Activated T-cell treated with anti-CD3 and anti-CD28 coated beads, Interleukin-2, amount 50 U/mL, for 24 hours (primary cell): ENCODE data around the gene G0S2.

Source experiments
- DNase-seq: peaks from one replicate; pipeline ENCODE4 v3.0.0-alpha.2; 2020
- H3K27ac Mint-ChIP-seq: 2 replicates; pipeline ENCODE4 v1.8.0; 2020; ENCODE audit warnings: mild to moderate bottlenecking, mixed read lengths
- H3K27me3 Mint-ChIP-seq: 2 replicates; pipeline ENCODE4 v1.8.0; 2020; ENCODE audit warnings: mixed read lengths
- H3K36me3 Mint-ChIP-seq: 2 replicates; pipeline ENCODE4 v1.8.0; 2020; ENCODE audit warnings: low read depth, mixed read lengths
- H3K4me1 Mint-ChIP-seq: 2 replicates; pipeline ENCODE4 v1.8.0; 2020; ENCODE audit warnings: low read depth, mixed read lengths
- H3K4me3 Mint-ChIP-seq: 2 replicates; pipeline ENCODE4 v1.8.0; 2020; ENCODE audit warnings: mild to moderate bottlenecking, moderate library complexity, mixed read lengths
- H3K9me3 Mint-ChIP-seq: 2 replicates; pipeline ENCODE4 v1.8.0; 2020; ENCODE audit warnings: mixed read lengths

Gene G0S2

GRCh38 chr1:209708297-209708696, 33.1 kb downstream of the G0S2 start:
- peaks cover 63% of the 10 kb centered on the region for H3K4me1 Mint-ChIP-seq

GRCh38 chr1:209710093-209710492, 34.9 kb downstream of the G0S2 start:
- Mint-ChIP-seq H3K27me3 (no peaks in the 10 kb centered on the region), H3K36me3 (no peaks in the 10 kb centered on the region), H3K9me3 (no peaks in the 10 kb centered on the region), H3K4me1 (peaks cover 54% of the 10 kb centered on the region), H3K27ac (peak overlapping the region; percentile 84), H3K4me3 (peak overlapping the region; percentile 40)
- no peak for DNase-seq

More at GRCh38 chr1:209708297-209708696, 33.1 kb downstream of the G0S2 start:
- Mint-ChIP-seq H3K27me3 (no peaks in the 10 kb centered on the region), H3K4me3 (no peak overlapping the region), H3K9me3 (no peaks in the 10 kb centered on the region), H3K36me3 (no peaks in the 10 kb centered on the region), H3K27ac (peak overlapping the region; percentile 22)
- no peak for DNase-seq

- DNase-seq, result no peak
- H3K4me3 Mint-ChIP-seq, result no peak overlapping the region
- no peaks in the 10 kb centered on the region for H3K27me3 Mint-ChIP-seq
- no peaks in the 10 kb centered on the region for H3K36me3 Mint-ChIP-seq
- peak overlapping the region; percentile 15 for H3K27ac Mint-ChIP-seq
- peaks cover 55% of the 10 kb centered on the region for H3K4me1 Mint-ChIP-seq
- H3K9me3 Mint-ChIP-seq, result no peaks in the 10 kb centered on the region
Measured at GRCh38 chr1:209710847-209711246, 35.6 kb downstream of the G0S2 start.

GRCh38 chr1:209714338-209714737, 39.1 kb downstream of the G0S2 start:
- Mint-ChIP-seq H3K36me3 (no peaks in the 10 kb centered on the region), H3K4me1 (peaks cover 49% of the 10 kb centered on the region), H3K27ac (peak overlapping the region; percentile 65), H3K4me3 (peak overlapping the region; percentile 60), H3K27me3 (no peaks in the 10 kb centered on the region), H3K9me3 (no peaks in the 10 kb centered on the region)
- no peak for DNase-seq

GRCh38 chr1:209715314-209715713, 40.1 kb downstream of the G0S2 start:
- H3K9me3 Mint-ChIP-seq, result no peaks in the 10 kb centered on the region
- peak overlapping the region; percentile 76 for H3K27ac Mint-ChIP-seq
- peaks cover 40% of the 10 kb centered on the region for H3K4me1 Mint-ChIP-seq
- H3K27me3 Mint-ChIP-seq, result no peaks in the 10 kb centered on the region
- H3K4me3 Mint-ChIP-seq, result peak overlapping the region; percentile 60
- DNase-seq, result no peak
- no peaks in the 10 kb centered on the region for H3K36me3 Mint-ChIP-seq

- Mint-ChIP-seq H3K27me3 (no peaks in the 10 kb centered on the region), H3K4me1 (peaks cover 53% of the 10 kb centered on the region), H3K27ac (peak overlapping the region; percentile 10)
Measured at GRCh38 chr1:209717818-209718217, 42.6 kb downstream of the G0S2 start.

GRCh38 chr1:209720326-209720725, 45.1 kb downstream of the G0S2 start:
- Mint-ChIP-seq H3K4me1 (peaks cover 65% of the 10 kb centered on the region), H3K36me3 (no peaks in the 10 kb centered on the region), H3K27ac (no peak overlapping the region), H3K9me3 (no peaks in the 10 kb centered on the region), H3K4me3 (no peak overlapping the region), H3K27me3 (no peaks in the 10 kb centered on the region)
- DNase-seq, result no peak

More at GRCh38 chr1:209717818-209718217, 42.6 kb downstream of the G0S2 start:
- Mint-ChIP-seq H3K36me3 (no peaks in the 10 kb centered on the region), H3K9me3 (no peaks in the 10 kb centered on the region), H3K4me3 (no peak overlapping the region)
- no peak for DNase-seq

GRCh38 chr1:209720826-209721225, 45.6 kb downstream of the G0S2 start:
- Mint-ChIP-seq H3K4me1 (peaks cover 65% of the 10 kb centered on the region), H3K36me3 (no peaks in the 10 kb centered on the region), H3K27ac (no peak overlapping the region), H3K4me3 (no peak overlapping the region), H3K9me3 (no peaks in the 10 kb centered on the region), H3K27me3 (no peaks in the 10 kb centered on the region)
- DNase-seq, result no peak

GRCh38 chr1:209721323-209721722, 46.1 kb downstream of the G0S2 start:
- Mint-ChIP-seq H3K4me1 (peaks cover 61% of the 10 kb centered on the region), H3K9me3 (no peaks in the 10 kb centered on the region), H3K36me3 (no peaks in the 10 kb centered on the region), H3K27ac (peak overlapping the region; percentile 22), H3K27me3 (no peaks in the 10 kb centered on the region), H3K4me3 (no peak overlapping the region)
- no peak for DNase-seq

GRCh38 chr1:209723265-209723664, 48.1 kb downstream of the G0S2 start:
- no peaks in the 10 kb centered on the region for H3K36me3 Mint-ChIP-seq
- no peaks in the 10 kb centered on the region for H3K27me3 Mint-ChIP-seq
- no peak overlapping the region for H3K4me3 Mint-ChIP-seq
- peak overlapping the region; percentile 99 for H3K27ac Mint-ChIP-seq
- peaks cover 67% of the 10 kb centered on the region for H3K4me1 Mint-ChIP-seq
- no peaks in the 10 kb centered on the region for H3K9me3 Mint-ChIP-seq
- DNase-seq, result no peak

GRCh38 chr1:209723756-209724693, 48.8 kb downstream of the G0S2 start:
- no peaks in the 10 kb centered on the region for H3K9me3 Mint-ChIP-seq
- H3K27ac Mint-ChIP-seq, result peak overlapping the region; percentile 99
- peak overlapping the region; percentile 68 for H3K4me3 Mint-ChIP-seq
- H3K36me3 Mint-ChIP-seq, result no peaks in the 10 kb centered on the region
- peak; percentile 47 for DNase-seq
- peaks cover 67% of the 10 kb centered on the region for H3K4me1 Mint-ChIP-seq
- no peaks in the 10 kb centered on the region for H3K27me3 Mint-ChIP-seq
